SK-N-SH treated with all-trans-retinoic acid at 6 μM for 48 hours (cell line): ENCODE results near the gene NPAS3.

ENCODE experiments used
- CSDC2 ChIP-seq: fragments of 250-450 bp; sonication (Bioruptor Pico); IDR thresholded peaks from 2 replicates; pipeline ENCODE4 v1.5.0; 2020; ENCODE audit warnings: mild to moderate bottlenecking, moderate library complexity
- ESRRG ChIP-seq: fragments of 250-450 bp; sonication (Bioruptor Pico); IDR thresholded peaks from 2 replicates; pipeline ENCODE4 v1.6.1; 2021; ENCODE audit warnings: mild to moderate bottlenecking
- ISL1 ChIP-seq: fragments of 250-450 bp; sonication (Bioruptor Pico); IDR thresholded peaks from 2 replicates; pipeline ENCODE4 v2.1.2; 2022; ENCODE audit warnings: mild to moderate bottlenecking, moderate library complexity
- TCF4 ChIP-seq: fragments of 250-450 bp; sonication (Bioruptor Pico); IDR thresholded peaks from 2 replicates; pipeline ENCODE4 v1.8.0; 2021; ENCODE audit warnings: mild to moderate bottlenecking, moderate library complexity, borderline replicate concordance
- ZC3H10 ChIP-seq: fragments of 250-450 bp; sonication (Bioruptor Pico); IDR thresholded peaks from 2 replicates; pipeline ENCODE4 v1.5.1; 2021; ENCODE audit warnings: mild to moderate bottlenecking, moderate library complexity
- ZNF70 ChIP-seq: fragments of 450-650 bp; formaldehyde crosslinking; IDR thresholded peaks from 2 replicates; pipeline ENCODE4 v1.5.0; 2020; ENCODE audit warnings: mild to moderate bottlenecking, moderate library complexity
- TF ChIP-seq, protein P1 (sequence below): fragments of 250-450 bp; sonication (Bioruptor Pico); IDR thresholded peaks from 2 replicates; pipeline ENCODE4 v1.8.0; 2020; ENCODE audit warnings: mild to moderate bottlenecking, moderate library complexity, borderline replicate concordance
- TF ChIP-seq, protein P2 (sequence below): fragments of 250-450 bp; sonication (Bioruptor Pico); IDR thresholded peaks from 2 replicates; pipeline ENCODE4 v1.5.0; 2020; ENCODE audit warnings: mild to moderate bottlenecking, moderate library complexity
- TF ChIP-seq, protein P3 (sequence below): fragments of 250-450 bp; sonication (Bioruptor Pico); IDR thresholded peaks from 2 replicates; pipeline ENCODE4 v1.5.1; 2020; ENCODE audit warnings: low read depth, mild to moderate bottlenecking, moderate library complexity
- TF ChIP-seq, protein P4 (sequence below): fragments of 250-450 bp; sonication (Bioruptor Pico); IDR thresholded peaks from 2 replicates; pipeline ENCODE4 v1.5.1; 2021; ENCODE audit warnings: mild to moderate bottlenecking, moderate library complexity

DNA sequence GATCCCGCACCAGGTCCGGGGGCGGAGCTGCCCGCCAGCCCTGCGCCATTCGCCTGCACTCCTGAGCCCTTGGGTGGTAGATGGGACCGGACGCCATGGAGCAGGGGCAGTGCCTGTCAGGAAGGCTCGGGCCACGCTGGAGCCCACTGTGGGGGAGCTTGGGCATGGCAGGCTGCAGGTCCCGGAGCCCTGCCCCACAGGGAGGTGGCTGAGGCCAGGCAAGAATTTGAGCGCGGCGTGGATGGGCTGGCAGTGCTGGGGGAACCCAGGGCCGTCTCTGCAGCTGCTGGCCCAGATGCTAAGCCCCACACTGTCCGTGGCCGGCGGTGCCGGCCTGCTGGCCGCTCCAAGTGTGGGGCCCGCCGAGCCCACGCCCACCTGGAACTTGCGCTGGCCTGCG, 260.0 kb downstream of the NPAS3 start:
- TF ChIP-seq CSDC2 (CRISPR knock-in tag) (no peak), ISL1 (CRISPR knock-in tag) (no peak), TCF4 (CRISPR knock-in tag) (no peak), ZNF70 (CRISPR knock-in tag) (no peak), ZC3H10 (CRISPR knock-in tag) (no peak), ESRRG (CRISPR knock-in tag) (no peak)
- TF ChIP-seq, protein P1, sequence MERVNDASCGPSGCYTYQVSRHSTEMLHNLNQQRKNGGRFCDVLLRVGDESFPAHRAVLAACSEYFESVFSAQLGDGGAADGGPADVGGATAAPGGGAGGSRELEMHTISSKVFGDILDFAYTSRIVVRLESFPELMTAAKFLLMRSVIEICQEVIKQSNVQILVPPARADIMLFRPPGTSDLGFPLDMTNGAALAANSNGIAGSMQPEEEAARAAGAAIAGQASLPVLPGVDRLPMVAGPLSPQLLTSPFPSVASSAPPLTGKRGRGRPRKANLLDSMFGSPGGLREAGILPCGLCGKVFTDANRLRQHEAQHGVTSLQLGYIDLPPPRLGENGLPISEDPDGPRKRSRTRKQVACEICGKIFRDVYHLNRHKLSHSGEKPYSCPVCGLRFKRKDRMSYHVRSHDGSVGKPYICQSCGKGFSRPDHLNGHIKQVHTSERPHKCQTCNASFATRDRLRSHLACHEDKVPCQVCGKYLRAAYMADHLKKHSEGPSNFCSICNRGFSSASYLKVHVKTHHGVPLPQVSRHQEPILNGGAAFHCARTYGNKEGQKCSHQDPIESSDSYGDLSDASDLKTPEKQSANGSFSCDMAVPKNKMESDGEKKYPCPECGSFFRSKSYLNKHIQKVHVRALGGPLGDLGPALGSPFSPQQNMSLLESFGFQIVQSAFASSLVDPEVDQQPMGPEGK (CRISPR knock-in tag): no peak
- TF ChIP-seq, protein P2, sequence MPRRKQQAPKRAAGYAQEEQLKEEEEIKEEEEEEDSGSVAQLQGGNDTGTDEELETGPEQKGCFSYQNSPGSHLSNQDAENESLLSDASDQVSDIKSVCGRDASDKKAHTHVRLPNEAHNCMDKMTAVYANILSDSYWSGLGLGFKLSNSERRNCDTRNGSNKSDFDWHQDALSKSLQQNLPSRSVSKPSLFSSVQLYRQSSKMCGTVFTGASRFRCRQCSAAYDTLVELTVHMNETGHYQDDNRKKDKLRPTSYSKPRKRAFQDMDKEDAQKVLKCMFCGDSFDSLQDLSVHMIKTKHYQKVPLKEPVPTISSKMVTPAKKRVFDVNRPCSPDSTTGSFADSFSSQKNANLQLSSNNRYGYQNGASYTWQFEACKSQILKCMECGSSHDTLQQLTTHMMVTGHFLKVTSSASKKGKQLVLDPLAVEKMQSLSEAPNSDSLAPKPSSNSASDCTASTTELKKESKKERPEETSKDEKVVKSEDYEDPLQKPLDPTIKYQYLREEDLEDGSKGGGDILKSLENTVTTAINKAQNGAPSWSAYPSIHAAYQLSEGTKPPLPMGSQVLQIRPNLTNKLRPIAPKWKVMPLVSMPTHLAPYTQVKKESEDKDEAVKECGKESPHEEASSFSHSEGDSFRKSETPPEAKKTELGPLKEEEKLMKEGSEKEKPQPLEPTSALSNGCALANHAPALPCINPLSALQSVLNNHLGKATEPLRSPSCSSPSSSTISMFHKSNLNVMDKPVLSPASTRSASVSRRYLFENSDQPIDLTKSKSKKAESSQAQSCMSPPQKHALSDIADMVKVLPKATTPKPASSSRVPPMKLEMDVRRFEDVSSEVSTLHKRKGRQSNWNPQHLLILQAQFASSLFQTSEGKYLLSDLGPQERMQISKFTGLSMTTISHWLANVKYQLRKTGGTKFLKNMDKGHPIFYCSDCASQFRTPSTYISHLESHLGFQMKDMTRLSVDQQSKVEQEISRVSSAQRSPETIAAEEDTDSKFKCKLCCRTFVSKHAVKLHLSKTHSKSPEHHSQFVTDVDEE (CRISPR knock-in tag): no peak
- TF ChIP-seq, protein P3, sequence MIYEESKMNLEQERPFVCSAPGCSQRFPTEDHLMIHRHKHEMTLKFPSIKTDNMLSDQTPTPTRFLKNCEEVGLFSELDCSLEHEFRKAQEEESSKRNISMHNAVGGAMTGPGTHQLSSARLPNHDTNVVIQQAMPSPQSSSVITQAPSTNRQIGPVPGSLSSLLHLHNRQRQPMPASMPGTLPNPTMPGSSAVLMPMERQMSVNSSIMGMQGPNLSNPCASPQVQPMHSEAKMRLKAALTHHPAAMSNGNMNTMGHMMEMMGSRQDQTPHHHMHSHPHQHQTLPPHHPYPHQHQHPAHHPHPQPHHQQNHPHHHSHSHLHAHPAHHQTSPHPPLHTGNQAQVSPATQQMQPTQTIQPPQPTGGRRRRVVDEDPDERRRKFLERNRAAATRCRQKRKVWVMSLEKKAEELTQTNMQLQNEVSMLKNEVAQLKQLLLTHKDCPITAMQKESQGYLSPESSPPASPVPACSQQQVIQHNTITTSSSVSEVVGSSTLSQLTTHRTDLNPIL (CRISPR knock-in tag): no peak
- TF ChIP-seq, protein P4, sequence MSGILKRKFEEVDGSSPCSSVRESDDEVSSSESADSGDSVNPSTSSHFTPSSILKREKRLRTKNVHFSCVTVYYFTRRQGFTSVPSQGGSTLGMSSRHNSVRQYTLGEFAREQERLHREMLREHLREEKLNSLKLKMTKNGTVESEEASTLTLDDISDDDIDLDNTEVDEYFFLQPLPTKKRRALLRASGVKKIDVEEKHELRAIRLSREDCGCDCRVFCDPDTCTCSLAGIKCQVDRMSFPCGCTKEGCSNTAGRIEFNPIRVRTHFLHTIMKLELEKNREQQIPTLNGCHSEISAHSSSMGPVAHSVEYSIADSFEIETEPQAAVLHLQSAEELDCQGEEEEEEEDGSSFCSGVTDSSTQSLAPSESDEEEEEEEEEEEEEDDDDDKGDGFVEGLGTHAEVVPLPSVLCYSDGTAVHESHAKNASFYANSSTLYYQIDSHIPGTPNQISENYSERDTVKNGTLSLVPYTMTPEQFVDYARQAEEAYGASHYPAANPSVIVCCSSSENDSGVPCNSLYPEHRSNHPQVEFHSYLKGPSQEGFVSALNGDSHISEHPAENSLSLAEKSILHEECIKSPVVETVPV (CRISPR knock-in tag): no peak
